Stimulated activated naive B cell treated with anti-CD40 and anti-IgM and Interleukin-4, amounts not matched to agents 10 μg/mL and 1 μg/mL and 100 μg/mL, for 72 hours (primary cell): ENCODE results near the gene ARID3B.

Source experiments
- ATAC-seq, 2 donors: fragments of 150-1000 bp; cut with Tn5 transposase; replicated peaks; 2 replicates each; pipeline ENCODE4 v1.10.0; 2021; ENCODE audit warnings: moderate library complexity in 1 of 2
- DNase-seq: peaks from one replicate; pipeline ENCODE4 v3.0.0; 2021
- H3K27ac Mint-ChIP-seq: one replicate; pipeline ENCODE4 v1.8.0; 2022; ENCODE audit warnings: mild to moderate bottlenecking, mixed read lengths
- H3K27me3 Mint-ChIP-seq, 2 donors: one replicate each; pipeline ENCODE4 v1.8.0; 2022; ENCODE audit warnings: mixed read lengths in 2 of 2
- H3K36me3 Mint-ChIP-seq, 2 donors: one replicate each; pipeline ENCODE4 v1.8.0; 2022; ENCODE audit warnings: mixed read lengths in 2 of 2, mild to moderate bottlenecking in 1 of 2
- H3K4me1 Mint-ChIP-seq, 2 donors: one replicate each; pipeline ENCODE4 v1.8.0; 2022; ENCODE audit warnings: mixed read lengths in 2 of 2, mild to moderate bottlenecking in 1 of 2
- H3K4me3 Mint-ChIP-seq, 2 donors: one replicate each; pipeline ENCODE4 v1.8.0; 2022; ENCODE audit warnings: mild to moderate bottlenecking in 2 of 2, mixed read lengths in 2 of 2, moderate library complexity in 1 of 2
- H3K9me3 Mint-ChIP-seq, 2 donors: one replicate each; pipeline ENCODE4 v1.8.0; 2022; ENCODE audit warnings: mixed read lengths in 2 of 2, mild to moderate bottlenecking in 1 of 2

ARID3B gene

DNA sequence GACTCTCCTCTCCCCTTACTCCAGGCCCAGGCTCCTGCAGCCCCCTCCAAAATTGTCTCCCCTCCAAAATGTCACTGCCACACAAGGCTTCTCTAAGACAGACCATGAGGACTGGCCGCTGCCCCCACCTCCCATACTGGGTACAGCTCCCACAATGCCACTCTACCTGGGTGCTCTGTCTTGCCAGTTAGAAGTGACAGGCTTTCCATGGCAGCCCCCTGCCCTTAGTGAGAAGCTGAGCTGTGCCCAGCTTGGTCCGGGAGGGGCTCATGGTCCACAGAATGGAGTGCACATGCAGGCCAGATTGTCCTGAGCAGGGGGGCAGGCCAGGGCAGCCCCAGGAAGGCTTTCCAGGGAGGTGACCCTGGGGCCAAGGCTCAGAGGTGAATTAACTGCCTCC lies 71.7 kb downstream of the ARID3B start:
- H3K36me3 Mint-ChIP-seq: peaks cover 3 to 5% of the 10 kb centered on the region in 2 donors
- no peak for DNase-seq
- H3K4me1 Mint-ChIP-seq: peaks cover 6 to 15% of the 10 kb centered on the region in 2 donors
- H3K27me3 Mint-ChIP-seq: no peaks in the 10 kb centered on the region
- H3K9me3 Mint-ChIP-seq: no peaks in the 10 kb centered on the region
- H3K4me3 Mint-ChIP-seq: peak overlapping the region in 1 of 2 donors; percentile 54
- no peak for ATAC-seq
- peak overlapping the region; percentile 15 for H3K27ac Mint-ChIP-seq

- no peaks in the 10 kb centered on the region for H3K9me3 Mint-ChIP-seq
- H3K27me3 Mint-ChIP-seq: no peaks in the 10 kb centered on the region
- H3K27ac Mint-ChIP-seq: peak overlapping the region; percentile 15
- peaks cover 13 to 22% of the 10 kb centered on the region in 2 donors for H3K4me1 Mint-ChIP-seq
- DNase-seq: no peak
- peaks cover 3 to 10% of the 10 kb centered on the region in 2 donors for H3K36me3 Mint-ChIP-seq
- H3K4me3 Mint-ChIP-seq: peak overlapping the region; percentile 47 to 54
- no peak for ATAC-seq
Measured at GRCh38 chr15:74613089-74613952, 72.3 kb downstream of the ARID3B start.

- peak overlapping the region; percentile 93 to 97 for H3K4me3 Mint-ChIP-seq
- no peaks in the 10 kb centered on the region for H3K9me3 Mint-ChIP-seq
- peak overlapping the region; percentile 69 for H3K27ac Mint-ChIP-seq
- H3K36me3 Mint-ChIP-seq: peaks cover 3 to 10% of the 10 kb centered on the region in 2 donors
- H3K27me3 Mint-ChIP-seq: no peaks in the 10 kb centered on the region
- DNase-seq (no peak), ATAC-seq (no peak)
- peaks cover 13 to 30% of the 10 kb centered on the region in 2 donors for H3K4me1 Mint-ChIP-seq
Measured at GRCh38 chr15:74613953-74614743, 73.1 kb downstream of the ARID3B start.

DNA sequence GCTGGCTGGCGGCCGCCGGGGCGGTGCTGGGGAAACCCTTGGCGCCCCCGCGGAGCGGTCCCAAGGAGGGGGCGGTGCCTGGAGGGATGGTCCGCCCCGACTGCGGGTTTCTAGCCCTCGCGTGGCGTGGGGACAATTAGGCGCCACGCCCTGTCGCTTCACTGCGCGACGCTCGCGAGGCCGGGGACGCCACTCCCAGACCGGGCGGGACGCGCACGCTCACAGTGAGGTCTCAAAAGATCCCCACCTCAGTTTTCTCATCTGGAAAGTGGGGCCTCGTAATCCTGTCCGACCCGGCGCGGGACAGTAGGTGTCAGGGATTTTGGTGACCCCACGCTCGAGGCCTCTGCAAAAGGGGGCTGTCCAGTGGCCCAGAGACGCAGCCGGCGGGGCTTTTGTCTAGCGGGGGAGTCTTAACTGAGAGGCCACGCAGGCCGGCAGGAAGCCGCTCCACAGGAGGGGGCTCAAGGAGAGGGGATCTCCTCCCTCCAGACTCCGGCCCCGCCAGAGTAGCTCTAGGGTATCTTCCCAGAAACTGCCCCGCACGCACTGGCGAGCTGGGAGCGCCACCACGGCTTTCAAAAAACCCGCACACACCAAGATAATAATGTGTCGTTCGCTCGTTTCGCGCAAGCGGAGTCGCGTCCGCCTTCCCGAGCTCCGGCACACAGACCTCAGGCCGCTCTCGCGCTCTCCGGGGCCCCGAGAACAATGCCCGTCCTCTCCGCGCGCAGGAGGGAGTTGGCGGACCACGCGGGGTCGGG lies 73.9 kb downstream of the ARID3B start:
- DNase-seq (peak; percentile 86), ATAC-seq (peak; percentile 60 to 69)
- Mint-ChIP-seq H3K36me3 (peaks cover 3 to 15% of the 10 kb centered on the region in 2 donors), H3K4me3 (peak overlapping the region; percentile 93 to 97), H3K9me3 (no peaks in the 10 kb centered on the region), H3K27me3 (no peaks in the 10 kb centered on the region), H3K4me1 (peaks cover 16 to 38% of the 10 kb centered on the region in 2 donors), H3K27ac (peak overlapping the region; percentile 98)

DNA sequence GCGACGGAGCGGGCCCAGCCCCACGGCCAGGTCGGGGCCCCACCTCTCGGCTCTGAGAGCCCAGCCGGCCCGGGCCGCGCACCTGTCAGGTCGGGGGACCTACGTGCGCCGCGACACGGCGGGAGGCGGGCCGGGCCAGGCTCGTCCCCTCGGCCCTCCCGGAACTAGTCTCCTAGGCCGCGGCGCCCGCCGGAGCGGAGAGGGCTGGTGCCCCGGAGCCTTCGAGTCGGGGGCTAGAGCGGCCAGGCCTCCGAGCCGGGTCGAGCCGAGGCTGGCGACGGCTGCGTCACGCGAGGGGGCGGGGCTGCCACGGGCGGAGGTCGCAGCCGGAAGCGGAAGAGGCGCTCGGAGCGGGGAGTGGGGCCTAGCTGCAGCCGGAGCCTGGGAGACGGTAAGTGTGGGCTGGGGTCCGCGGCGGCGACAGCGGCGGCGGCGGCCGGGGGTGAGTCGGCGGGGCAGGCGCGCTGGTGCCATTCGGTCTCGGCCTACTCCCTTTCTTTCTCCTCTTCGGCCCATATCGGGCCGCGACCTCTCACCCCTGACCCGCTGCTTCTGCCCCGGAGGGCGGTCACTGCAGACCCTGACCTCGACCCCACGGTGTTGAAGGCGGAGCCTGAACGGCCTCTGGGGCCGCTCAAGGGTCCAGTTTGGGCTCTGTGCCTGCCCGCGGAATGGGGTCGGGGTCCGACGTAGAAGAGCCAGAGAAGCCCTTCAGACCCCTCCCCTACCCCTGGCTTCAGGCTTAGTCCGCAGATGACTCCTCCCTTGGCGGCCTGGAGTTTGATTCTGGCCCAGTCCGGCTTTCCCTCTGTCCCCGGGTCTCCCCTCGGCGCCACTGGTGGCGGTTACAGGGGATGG lies 74.7 kb downstream of the ARID3B start, which contains the start of gene CLK3:
TSS of gene CLK3 (plus strand) at position 329 of the 858 bp plus-strand sequence. CDS start 3,361 bp downstream, outside the sequence.
- H3K27me3 Mint-ChIP-seq: no peaks in the 10 kb centered on the region
- H3K27ac Mint-ChIP-seq: peak within 1 kb of the TSS; percentile 98
- ATAC-seq (peak; percentile 88 to 89), DNase-seq (peak; percentile 97)
- H3K4me3 Mint-ChIP-seq: peak within 1 kb of the TSS; percentile 93 to 97
- H3K9me3 Mint-ChIP-seq: no peaks in the 10 kb centered on the region
- peaks cover 9 to 24% of the 10 kb centered on the region in 2 donors for H3K36me3 Mint-ChIP-seq
- H3K4me1 Mint-ChIP-seq: peaks cover 24 to 46% of the 10 kb centered on the region in 2 donors

- no peaks in the 10 kb centered on the region for H3K9me3 Mint-ChIP-seq
- peak in 1 of 2 donors; percentile 2 for ATAC-seq
- H3K27me3 Mint-ChIP-seq: no peaks in the 10 kb centered on the region
- H3K27ac Mint-ChIP-seq: peak overlapping the region; percentile 98
- H3K36me3 Mint-ChIP-seq: peaks cover 15 to 30% of the 10 kb centered on the region in 2 donors
- peaks cover 30 to 53% of the 10 kb centered on the region in 2 donors for H3K4me1 Mint-ChIP-seq
- DNase-seq: peak; percentile 23
- peak overlapping the region; percentile 93 to 97 for H3K4me3 Mint-ChIP-seq
Measured at GRCh38 chr15:74616366-74616939, 75.4 kb downstream of the ARID3B start.

GRCh38 chr15:74616996-74617395 lies 76.0 kb downstream of the ARID3B start:
- H3K4me3 Mint-ChIP-seq: peak overlapping the region; percentile 93 to 97
- peaks cover 20 to 34% of the 10 kb centered on the region in 2 donors for H3K36me3 Mint-ChIP-seq
- no peaks in the 10 kb centered on the region for H3K27me3 Mint-ChIP-seq
- peaks cover 33 to 58% of the 10 kb centered on the region in 2 donors for H3K4me1 Mint-ChIP-seq
- no peaks in the 10 kb centered on the region for H3K9me3 Mint-ChIP-seq
- DNase-seq (no peak), ATAC-seq (no peak)
- peak overlapping the region; percentile 98 for H3K27ac Mint-ChIP-seq

GRCh38 chr15:74618841-74619596 lies 78.0 kb downstream of the ARID3B start:
- peaks cover 36 to 62% of the 10 kb centered on the region in 2 donors for H3K4me1 Mint-ChIP-seq
- H3K4me3 Mint-ChIP-seq: no peak overlapping the region
- no peak for DNase-seq
- H3K27me3 Mint-ChIP-seq: no peaks in the 10 kb centered on the region
- ATAC-seq: no peak
- peak overlapping the region; percentile 2 for H3K27ac Mint-ChIP-seq
- H3K9me3 Mint-ChIP-seq: no peaks in the 10 kb centered on the region
- peaks cover 27 to 52% of the 10 kb centered on the region in 2 donors for H3K36me3 Mint-ChIP-seq

DNA sequence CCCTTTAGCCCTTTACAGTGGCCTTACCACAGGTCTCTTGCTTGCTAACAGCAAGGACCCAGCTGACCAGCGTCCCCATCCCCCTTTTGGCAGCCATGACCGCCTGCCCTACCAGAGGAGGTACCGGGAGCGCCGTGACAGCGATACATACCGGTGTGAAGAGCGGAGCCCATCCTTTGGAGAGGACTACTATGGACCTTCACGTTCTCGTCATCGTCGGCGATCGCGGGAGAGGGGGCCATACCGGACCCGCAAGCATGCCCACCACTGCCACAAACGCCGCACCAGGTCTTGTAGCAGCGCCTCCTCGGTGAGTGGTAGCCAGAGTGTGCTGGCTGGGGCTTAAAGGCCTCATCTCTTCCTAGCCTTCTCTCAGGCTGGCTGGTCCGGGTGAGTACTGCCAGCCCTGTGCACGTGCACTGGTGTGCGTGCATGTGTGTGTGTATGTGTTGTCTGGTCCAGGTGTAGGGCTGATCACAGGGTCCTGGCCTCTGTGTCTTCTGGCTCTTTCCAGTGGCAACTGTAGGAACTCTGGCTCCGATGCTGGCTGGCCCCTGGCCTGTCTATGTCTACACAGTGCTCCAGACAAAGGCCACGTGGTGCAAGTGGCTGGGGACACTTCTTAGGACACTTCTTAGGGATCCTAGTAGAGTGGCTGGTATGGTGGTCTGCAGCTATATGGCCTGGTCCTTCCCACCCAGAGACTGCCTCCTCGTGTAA lies 79.1 kb downstream of the ARID3B start:
- DNase-seq: no peak
- Mint-ChIP-seq H3K27me3 (no peaks in the 10 kb centered on the region), H3K4me1 (peaks cover 39 to 72% of the 10 kb centered on the region in 2 donors), H3K4me3 (no peak overlapping the region), H3K27ac (peak overlapping the region; percentile 59), H3K36me3 (peaks cover 31 to 63% of the 10 kb centered on the region in 2 donors), H3K9me3 (no peaks in the 10 kb centered on the region)
- no peak for ATAC-seq

DNA sequence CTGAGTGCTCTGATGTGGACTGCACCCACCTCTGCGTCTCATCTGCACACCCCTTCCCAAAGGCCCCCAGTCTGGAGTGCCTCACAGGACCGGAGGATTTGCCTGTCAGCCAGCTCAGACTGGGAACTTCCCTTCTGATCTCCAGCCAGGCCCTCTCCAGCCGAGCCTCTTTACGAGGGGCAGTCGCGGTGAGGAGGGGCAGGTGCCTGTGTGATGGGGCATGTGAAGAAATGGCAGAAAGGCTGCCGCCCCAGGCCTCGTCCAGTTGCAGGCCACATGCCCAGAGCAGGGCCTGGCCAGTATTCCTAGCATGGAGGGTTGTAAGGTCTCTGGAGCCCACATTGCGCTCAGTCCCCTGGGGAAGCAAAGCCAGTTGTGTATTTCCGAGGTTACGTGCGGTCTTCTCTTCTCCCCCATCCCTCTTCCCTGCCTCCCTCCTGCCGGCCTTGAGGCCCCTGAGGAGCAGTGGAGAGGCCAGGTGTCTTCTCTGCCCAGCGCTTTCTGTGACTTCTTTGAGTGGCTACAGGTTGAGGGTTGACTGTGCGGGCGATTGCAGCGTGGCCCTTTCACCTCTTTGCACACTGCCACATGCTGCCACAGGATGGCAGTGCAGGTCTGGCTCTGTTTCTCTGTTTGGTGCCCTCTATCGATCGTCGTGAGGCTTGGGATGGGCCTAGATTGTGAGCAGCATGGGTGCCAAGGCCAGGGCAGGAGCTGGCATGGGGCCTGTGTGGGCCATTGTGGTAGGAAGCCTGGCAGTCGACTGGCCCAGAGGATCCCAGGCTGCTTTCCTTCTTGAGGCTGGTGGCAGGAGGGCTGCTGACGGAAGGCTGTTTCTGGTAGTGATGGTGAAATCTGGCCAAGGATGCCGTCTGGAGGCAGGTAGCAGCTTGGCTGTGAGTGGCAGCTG lies 79.9 kb downstream of the ARID3B start:
- H3K4me3 Mint-ChIP-seq: peak overlapping the region; percentile 17 to 51
- no peaks in the 10 kb centered on the region for H3K27me3 Mint-ChIP-seq
- H3K9me3 Mint-ChIP-seq: no peaks in the 10 kb centered on the region
- peak overlapping the region; percentile 85 for H3K27ac Mint-ChIP-seq
- peak; percentile 69 for DNase-seq
- H3K36me3 Mint-ChIP-seq: peaks cover 35 to 68% of the 10 kb centered on the region in 2 donors
- H3K4me1 Mint-ChIP-seq: peaks cover 45 to 81% of the 10 kb centered on the region in 2 donors
- ATAC-seq: peak; percentile 93 to 95

DNA sequence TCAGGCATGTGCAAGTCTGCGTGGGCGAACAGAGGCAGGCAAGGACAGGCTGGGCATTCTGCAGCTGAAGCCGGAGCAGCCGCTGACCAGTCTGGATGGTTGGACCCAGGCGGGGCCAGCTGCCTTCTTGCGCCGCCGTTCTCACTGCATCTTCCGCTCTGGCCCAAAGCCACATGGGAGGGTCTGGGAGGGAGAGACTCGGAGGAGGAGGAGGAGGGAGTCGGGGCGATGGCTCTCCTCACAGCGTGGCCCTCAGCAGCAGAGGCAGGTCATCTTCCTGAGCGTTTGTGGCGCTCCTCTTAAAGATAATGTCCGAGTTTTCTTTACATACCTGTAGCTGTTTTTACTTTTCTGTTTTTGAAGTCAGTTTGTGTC lies 80.5 kb downstream of the ARID3B start:
- Mint-ChIP-seq H3K27me3 (no peaks in the 10 kb centered on the region), H3K36me3 (peaks cover 34 to 70% of the 10 kb centered on the region in 2 donors), H3K4me1 (peaks cover 52 to 83% of the 10 kb centered on the region in 2 donors), H3K4me3 (peak overlapping the region in 1 of 2 donors; percentile 51), H3K27ac (peak overlapping the region; percentile 85), H3K9me3 (no peaks in the 10 kb centered on the region)
- no peak for ATAC-seq
- DNase-seq: no peak
